NCI-H2196 (cell line): ENCODE data around the gene CACNA2D3.

ENCODE experiments used
- DNase-seq: peaks from one replicate; lab custom pipeline; 2025; ENCODE audit not compliant: unreplicated experiment; lab: John Stamatoyannopoulos, UW

The CACNA2D3 gene

GRCh38 chr3:54213907-54214306 lies 91.6 kb downstream of the CACNA2D3 start:
- DNase-seq: no peak

- DNase-seq: no peak
Measured at GRCh38 chr3:54214845-54215244, 92.5 kb downstream of the CACNA2D3 start.

GRCh38 chr3:54215521-54215920 lies 93.2 kb downstream of the CACNA2D3 start:
- DNase-seq: no peak

GRCh38 chr3:54217828-54218227 lies 95.5 kb downstream of the CACNA2D3 start:
- DNase-seq: no peak

- no peak for DNase-seq
Measured at GRCh38 chr3:54222316-54222715, 100.0 kb downstream of the CACNA2D3 start.

- no peak for DNase-seq
Measured at GRCh38 chr3:54223063-54223462, 100.7 kb downstream of the CACNA2D3 start.

- no peak for DNase-seq
Measured at GRCh38 chr3:54225841-54226528, 103.6 kb downstream of the CACNA2D3 start.

GRCh38 chr3:54228806-54229205 lies 106.5 kb downstream of the CACNA2D3 start:
- DNase-seq: no peak

- no peak for DNase-seq
Measured at GRCh38 chr3:54232618-54233017, 110.3 kb downstream of the CACNA2D3 start.

- no peak for DNase-seq
Measured at GRCh38 chr3:54235998-54236397, 113.6 kb downstream of the CACNA2D3 start.

GRCh38 chr3:54237109-54237508 lies 114.8 kb downstream of the CACNA2D3 start:
- no peak for DNase-seq

GRCh38 chr3:54237788-54238502 lies 115.6 kb downstream of the CACNA2D3 start:
- no peak for DNase-seq

- DNase-seq: no peak
Measured at GRCh38 chr3:54240309-54240708, 118.0 kb downstream of the CACNA2D3 start.

- DNase-seq: peak; percentile 35
Measured at GRCh38 chr3:54243056-54243931, 120.9 kb downstream of the CACNA2D3 start.

GRCh38 chr3:54243960-54244682 lies 121.8 kb downstream of the CACNA2D3 start:
- DNase-seq: no peak

- no peak for DNase-seq
Measured at GRCh38 chr3:54251705-54252104, 129.4 kb downstream of the CACNA2D3 start.

GRCh38 chr3:54257125-54257720 lies 134.9 kb downstream of the CACNA2D3 start:
- no peak for DNase-seq

GRCh38 chr3:54259636-54260035 lies 137.3 kb downstream of the CACNA2D3 start:
- DNase-seq: no peak

GRCh38 chr3:54261141-54261540 lies 138.8 kb downstream of the CACNA2D3 start:
- DNase-seq: no peak

GRCh38 chr3:54262541-54262940 lies 140.2 kb downstream of the CACNA2D3 start:
- DNase-seq: no peak

- DNase-seq: no peak
Measured at GRCh38 chr3:54262946-54263345, 140.6 kb downstream of the CACNA2D3 start.
